ENCODE data around the gene JTB.

JTB gene

GRCh38 chr1:153963850-153964331 is 13.6 kb downstream of the JTB start:
- peaks cover 1% of the 10 kb centered on the region for H3K36me3 Mint-ChIP-seq
- peak overlapping the region; percentile 93 for H3K27ac Mint-ChIP-seq
- H3K4me1 Mint-ChIP-seq = peaks cover 52% of the 10 kb centered on the region
- H3K27me3 Mint-ChIP-seq = no peaks in the 10 kb centered on the region
- H3K4me3 Mint-ChIP-seq = peak overlapping the region; percentile 93
- H3K9me3 Mint-ChIP-seq = no peaks in the 10 kb centered on the region

- peaks cover 56% of the 10 kb centered on the region for H3K4me1 Mint-ChIP-seq
- H3K4me3 Mint-ChIP-seq = peak within 1 kb of the TSS; percentile 93
- no peaks in the 10 kb centered on the region for H3K27me3 Mint-ChIP-seq
- peak within 1 kb of the TSS; percentile 93 for H3K27ac Mint-ChIP-seq
- H3K9me3 Mint-ChIP-seq = no peaks in the 10 kb centered on the region
- H3K36me3 Mint-ChIP-seq = peaks cover 1% of the 10 kb centered on the region
Observed at GRCh38 chr1:153963030-153963849, 14.2 kb downstream of the JTB start, which contains the start of gene SLC39A1. Gene SLC39A1, minus strand, starts transcription at chr1:153963537. Its CDS starts 822 bp downstream, at chr1:153962715.

- H3K27me3 Mint-ChIP-seq = no peaks in the 10 kb centered on the region
- H3K4me1 Mint-ChIP-seq = peaks cover 50% of the 10 kb centered on the region
- H3K4me3 Mint-ChIP-seq = peak overlapping the region; percentile 93
- peaks cover 1% of the 10 kb centered on the region for H3K36me3 Mint-ChIP-seq
- peak overlapping the region; percentile 93 for H3K27ac Mint-ChIP-seq
- no peaks in the 10 kb centered on the region for H3K9me3 Mint-ChIP-seq
Observed at GRCh38 chr1:153962088-153963029, 15.1 kb downstream of the JTB start.

- Mint-ChIP-seq H3K4me3 (no peak overlapping the region), H3K9me3 (no peaks in the 10 kb centered on the region), H3K27ac (peak overlapping the region; percentile 0), H3K4me1 (peaks cover 51% of the 10 kb centered on the region), H3K36me3 (peaks cover 1% of the 10 kb centered on the region), H3K27me3 (no peaks in the 10 kb centered on the region)
Observed at GRCh38 chr1:153961421-153961820, 16.1 kb downstream of the JTB start.

GRCh38 chr1:153960206-153960605 is 17.3 kb downstream of the JTB start:
- Mint-ChIP-seq H3K27me3 (no peaks in the 10 kb centered on the region), H3K4me3 (no peak overlapping the region), H3K9me3 (no peaks in the 10 kb centered on the region), H3K4me1 (peaks cover 51% of the 10 kb centered on the region), H3K27ac (no peak overlapping the region), H3K36me3 (peaks cover 1% of the 10 kb centered on the region)

GRCh38 chr1:153959454-153959853 is 18.0 kb downstream of the JTB start:
- Mint-ChIP-seq H3K36me3 (peaks cover 1% of the 10 kb centered on the region), H3K27ac (no peak overlapping the region), H3K27me3 (no peaks in the 10 kb centered on the region), H3K9me3 (no peaks in the 10 kb centered on the region), H3K4me3 (no peak overlapping the region), H3K4me1 (peaks cover 56% of the 10 kb centered on the region)

GRCh38 chr1:153958961-153959260 is 18.6 kb downstream of the JTB start:
- Mint-ChIP-seq H3K4me3 (peak overlapping the region; percentile 95), H3K27ac (peak overlapping the region; percentile 96), H3K9me3 (no peaks in the 10 kb centered on the region), H3K27me3 (no peaks in the 10 kb centered on the region), H3K4me1 (peaks cover 57% of the 10 kb centered on the region), H3K36me3 (peaks cover 1% of the 10 kb centered on the region)

- peak within 1 kb of the TSS; percentile 95 for H3K4me3 Mint-ChIP-seq
- H3K27me3 Mint-ChIP-seq = no peaks in the 10 kb centered on the region
- no peaks in the 10 kb centered on the region for H3K9me3 Mint-ChIP-seq
- H3K27ac Mint-ChIP-seq = peak within 1 kb of the TSS; percentile 96
- H3K36me3 Mint-ChIP-seq = peaks cover 1% of the 10 kb centered on the region
- peaks cover 56% of the 10 kb centered on the region for H3K4me1 Mint-ChIP-seq
Observed at GRCh38 chr1:153958111-153958960, 19.1 kb downstream of the JTB start, which contains the start of gene CRTC2. Gene CRTC2, minus strand, starts transcription at chr1:153958612. Its CDS starts 115 bp downstream, at chr1:153958497.

GRCh38 chr1:153957744-153958110 is 19.7 kb downstream of the JTB start:
- H3K27me3 Mint-ChIP-seq = no peaks in the 10 kb centered on the region
- H3K36me3 Mint-ChIP-seq = peaks cover 1% of the 10 kb centered on the region
- H3K4me1 Mint-ChIP-seq = peaks cover 55% of the 10 kb centered on the region
- H3K9me3 Mint-ChIP-seq = no peaks in the 10 kb centered on the region
- H3K27ac Mint-ChIP-seq = peak overlapping the region; percentile 96
- H3K4me3 Mint-ChIP-seq = peak overlapping the region; percentile 95

GRCh38 chr1:153956997-153957715 is 20.3 kb downstream of the JTB start:
- peak overlapping the region; percentile 96 for H3K27ac Mint-ChIP-seq
- no peaks in the 10 kb centered on the region for H3K9me3 Mint-ChIP-seq
- no peaks in the 10 kb centered on the region for H3K27me3 Mint-ChIP-seq
- H3K4me3 Mint-ChIP-seq = peak overlapping the region; percentile 95
- H3K4me1 Mint-ChIP-seq = peaks cover 50% of the 10 kb centered on the region
- H3K36me3 Mint-ChIP-seq = peaks cover under 1% of the 10 kb centered on the region

GRCh38 chr1:153954826-153955225 is 22.6 kb downstream of the JTB start:
- Mint-ChIP-seq H3K27ac (peak overlapping the region; percentile 93), H3K9me3 (no peaks in the 10 kb centered on the region), H3K36me3 (peaks cover 10% of the 10 kb centered on the region), H3K4me3 (no peak overlapping the region), H3K27me3 (no peaks in the 10 kb centered on the region), H3K4me1 (peaks cover 50% of the 10 kb centered on the region)

GRCh38 chr1:153953859-153954365 is 23.6 kb downstream of the JTB start:
- Mint-ChIP-seq H3K36me3 (peaks cover 10% of the 10 kb centered on the region), H3K4me3 (peak overlapping the region; percentile 34), H3K4me1 (peaks cover 50% of the 10 kb centered on the region), H3K9me3 (no peaks in the 10 kb centered on the region), H3K27ac (peak overlapping the region; percentile 93), H3K27me3 (no peaks in the 10 kb centered on the region)

- Mint-ChIP-seq H3K36me3 (peaks cover 12% of the 10 kb centered on the region), H3K9me3 (no peaks in the 10 kb centered on the region), H3K4me1 (peaks cover 41% of the 10 kb centered on the region), H3K4me3 (no peak overlapping the region), H3K27me3 (no peaks in the 10 kb centered on the region), H3K27ac (peak overlapping the region; percentile 55)
Observed at GRCh38 chr1:153951801-153952200, 25.7 kb downstream of the JTB start.

GRCh38 chr1:153951183-153951582 is 26.3 kb downstream of the JTB start:
- Mint-ChIP-seq H3K36me3 (peaks cover 12% of the 10 kb centered on the region), H3K4me3 (no peak overlapping the region), H3K9me3 (no peaks in the 10 kb centered on the region), H3K27ac (peak overlapping the region; percentile 96), H3K4me1 (peaks cover 34% of the 10 kb centered on the region), H3K27me3 (no peaks in the 10 kb centered on the region)
